GM13977 (cell line): Measurements from ENCODE around the gene UCN.

Source experiments
- DNase-seq: peaks from one replicate; pipeline ENCODE4 v3.0.0; 2012; ENCODE audit warnings: low spot score
- CTCF ChIP-seq: IDR thresholded peaks from 2 replicates; pipeline ENCODE4 v1.5.1; 2012; ENCODE audit warnings: mild to moderate bottlenecking, control low read depth; ENCODE audit not compliant: insufficient read depth; ENCODE audit errors: extremely low read depth, missing control alignments
- in situ Hi-C: fragments of 300-500 bp; cut with MboI; formaldehyde crosslinking; loops from one replicate; pipeline ENCODE4 v1.12.0; 2022; ENCODE audit warnings: low sequenced_read_pairs, low pct_unique_long_range_greater_than_20kb, mixed read lengths, inconsistent platforms; ENCODE audit not compliant: unreplicated experiment

The UCN gene

GRCh38 chr2:27288610-27289009, 19.6 kb downstream of the UCN start:
- in situ Hi-C loops = loop anchor here (10.0 to 25.0 kb wide), 3 partner anchors 184 to 451 kb away; partner anchors contain the start of genes DPYSL5 and MAPRE3
- DNase-seq = no peak
- no peak for TF ChIP-seq CTCF

GRCh38 chr2:27285481-27285880, 22.8 kb downstream of the UCN start:
- in situ Hi-C loops = loop anchor here (10.0 to 25.0 kb wide), 3 partner anchors 181 to 448 kb away; partner anchors contain the start of genes DPYSL5 and MAPRE3
- TF ChIP-seq CTCF = no peak
- no peak for DNase-seq

- no peak for DNase-seq
- no peak for TF ChIP-seq CTCF
- in situ Hi-C loops = loop anchor here (10.0 to 25.0 kb wide), 3 partner anchors 180 to 448 kb away; partner anchors contain the start of genes DPYSL5 and MAPRE3
Measured at GRCh38 chr2:27284996-27285395, 23.2 kb downstream of the UCN start.

GRCh38 chr2:27282892-27283291, 25.4 kb downstream of the UCN start:
- no peak for TF ChIP-seq CTCF
- no peak for DNase-seq
- in situ Hi-C loops = loop anchor here (10.0 to 25.0 kb wide), 3 partner anchors 178 to 446 kb away; partner anchors contain the start of genes DPYSL5 and MAPRE3

- DNase-seq = no peak
- TF ChIP-seq CTCF = no peak
- in situ Hi-C loops = loop anchor here (10.0 to 25.0 kb wide), 3 partner anchors 177 to 445 kb away; partner anchors contain the start of genes DPYSL5 and MAPRE3
Measured at GRCh38 chr2:27281855-27282559, 26.2 kb downstream of the UCN start, which contains the start of gene TRIM54. TRIM54 (plus strand) TSS chr2:27282429; CDS start chr2:27282732, 303 bp downstream.

- no peak for DNase-seq
- in situ Hi-C loops = loop anchor here (10.0 to 25.0 kb wide), 3 partner anchors 177 to 444 kb away; partner anchors contain the start of genes DPYSL5 and MAPRE3
- TF ChIP-seq CTCF = no peak
Measured at GRCh38 chr2:27281442-27281841, 26.8 kb downstream of the UCN start.
